Keratinocyte (primary cell): ENCODE data around the gene TMEM132D. TPM values are rescaled to one million over a fixed set of nuclear protein-coding genes. Genes with fewer than 3 reads are reported as not detected.

Experiments used
- DNase-seq: peaks from one replicate; pipeline ENCODE4 v3.0.0-alpha.2; 2011; ENCODE audit warnings: low read depth, missing footprints, low spot score
- FAIRE-seq: peaks from 2 replicates; lab custom pipeline; 2011; peaks lifted over from hg19 to GRCh38; lab: Jason Lieb, UNC
- H2AFZ ChIP-seq: 2 replicates; pipeline ENCODE4 v1.6.0; 2012; ENCODE audit warnings: low read length, control low read depth, inconsistent platforms; ENCODE audit not compliant: control insufficient read depth
- H3K27ac ChIP-seq: 2 replicates; pipeline ENCODE4 v1.5.1; 2011; ENCODE audit warnings: low read length; ENCODE audit not compliant: control insufficient read depth, insufficient read depth
- H3K27me3 ChIP-seq: 3 replicates; pipeline ENCODE4 v1.6.0; 2011; ENCODE audit warnings: low read length; ENCODE audit not compliant: control insufficient read depth, insufficient read depth; ENCODE audit errors: extremely low read depth
- H3K36me3 ChIP-seq, 2 experiments: 2 replicates in 1 of 2; 3 replicates in 1 of 2; pipeline ENCODE4 v1.5.1; 2011; ENCODE audit warnings: low read length in 2 of 2, mild to moderate bottlenecking in 1 of 2; ENCODE audit not compliant: control insufficient read depth in 2 of 2, insufficient read depth in 2 of 2; ENCODE audit errors: extremely low read depth in 1 of 2
- H3K4me1 ChIP-seq: 3 replicates; pipeline ENCODE4 v1.5.1; 2011; ENCODE audit warnings: low read length; ENCODE audit not compliant: control insufficient read depth, insufficient read depth; ENCODE audit errors: extremely low read depth
- H3K4me2 ChIP-seq: 3 replicates; pipeline ENCODE4 v1.6.0; 2011; ENCODE audit warnings: low read depth, low read length; ENCODE audit not compliant: control insufficient read depth, insufficient read depth; ENCODE audit errors: extremely low read depth
- H3K4me3 ChIP-seq, 3 experiments: fragments of 200-600 bp in 1 of 3; sonication (generic) in 1 of 3; 2 replicates in 2 of 3; 3 replicates in 1 of 3; pipeline ENCODE4 v1.5.1; 2011 to 2016; ENCODE audit warnings: low read length in 3 of 3, mild to moderate bottlenecking in 3 of 3, control low read depth in 2 of 3, inconsistent platforms in 1 of 3, low read depth in 1 of 3, mixed read lengths in 1 of 3, mixed run types in 1 of 3, moderate library complexity in 1 of 3; ENCODE audit not compliant: control insufficient read depth in 2 of 3, insufficient read depth in 2 of 3; ENCODE audit errors: extremely low read depth in 1 of 3
- H3K79me2 ChIP-seq: 2 replicates; pipeline ENCODE4 v1.6.0; 2012; ENCODE audit warnings: low read length; ENCODE audit not compliant: control insufficient read depth, insufficient read depth
- H3K9ac ChIP-seq: 3 replicates; pipeline ENCODE4 v1.6.0; 2011; ENCODE audit warnings: low read length; ENCODE audit not compliant: control insufficient read depth, insufficient read depth; ENCODE audit errors: extremely low read depth
- H3K9me1 ChIP-seq: 3 replicates; pipeline ENCODE4 v1.6.0; 2011; ENCODE audit warnings: low read length; ENCODE audit not compliant: control insufficient read depth, insufficient read depth; ENCODE audit errors: extremely low read depth
- H3K9me3 ChIP-seq: 2 replicates; pipeline ENCODE4 v1.5.1; 2012; ENCODE audit warnings: low read depth, low read length; ENCODE audit not compliant: control insufficient read depth
- H4K20me1 ChIP-seq: 3 replicates; pipeline ENCODE4 v1.6.0; 2011; ENCODE audit warnings: low read length; ENCODE audit not compliant: control insufficient read depth, insufficient read depth; ENCODE audit errors: extremely low read depth
- CTCF ChIP-seq, 3 experiments: IDR thresholded peaks in 1 of 3; conservative IDR thresholded peaks in 1 of 3; optimal IDR thresholded peaks in 1 of 3; 2 replicates in 2 of 3; 3 replicates in 1 of 3; pipeline versions ENCODE3 to v1.5.1; 2011; ENCODE audit warnings: low read length in 3 of 3, mild to moderate bottlenecking in 3 of 3, moderate library complexity in 2 of 3, control low read depth in 1 of 3, inconsistent platforms in 1 of 3; ENCODE audit not compliant: insufficient read depth in 2 of 3; ENCODE audit errors: extremely low read depth in 1 of 3
- EZH2 ChIP-seq: IDR thresholded peaks from one replicate; pipeline ENCODE4 v1.6.1; 2012; ENCODE audit warnings: inconsistent platforms, mild to moderate bottlenecking, low read length, moderate library complexity
- dilution Hi-C: fragments of 300-500 bp; cut with MboI; formaldehyde crosslinking; loops from one replicate; pipeline ENCODE4 v1.7.0; 2020; ENCODE audit warnings: low sequenced_read_pairs; ENCODE audit not compliant: extremely low pct_ligation_motif_present
- polyA plus RNA-seq, 5 experiments: library from polyadenylated mRNA; depleted of rRNA in 3 of 5; stranded (reverse) in 3 of 5; stranded (forward) in 1 of 5; unstranded in 1 of 5; fragments of >200 nt; gene quantifications; 1 replicate in 1 of 5; 2 replicates in 3 of 5; 3 replicates in 1 of 5; pipeline versions ENCODE4 v1.2.1 to v1.2.3, GENCODE V29; 2011 to 2012; ENCODE audit warnings: missing spikeins in 2 of 5, low read depth in 1 of 5, low replicate concordance in 1 of 5

The TMEM132D gene
- polyA plus RNA-seq, 1 donor (not counting 4 experiments of a cell fraction or from before 2014, with no cell fraction given): not detected

GRCh38 chr12:129304529-129304928 lies 599.3 kb downstream of the TMEM132D start:
- no peaks in the 10 kb centered on the region for H3K9me1 ChIP-seq
- no peak overlapping the region for H3K9ac ChIP-seq
- no peak for TF ChIP-seq EZH2
- no peak for TF ChIP-seq CTCF (optimal IDR thresholded peaks at IDR 0.05 in 1 of 3, IDR thresholded peaks at IDR 0.05 in 1 of 3, conservative IDR thresholded peaks at IDR 0.05 in 1 of 3; ENCODE audit: extremely low read depth in 1 of 3, insufficient read depth in 2 of 3, low read length in 3 of 3)
- no peaks in the 10 kb centered on the region for H3K27me3 ChIP-seq
- DNase-seq: no peak
- no peak overlapping the region for H3K27ac ChIP-seq
- no peak overlapping the region for H2AFZ ChIP-seq
- H3K4me1 ChIP-seq: no peaks in the 10 kb centered on the region
- no peak overlapping the region for H3K4me2 ChIP-seq
- peaks cover 2% of the 10 kb centered on the region for H3K9me3 ChIP-seq
- no peaks in the 10 kb centered on the region for H3K79me2 ChIP-seq
- no peak for FAIRE-seq
- dilution Hi-C loops: no loop called here
- H3K36me3 ChIP-seq: no peaks in the 10 kb centered on the region
- H3K4me3 ChIP-seq: no peak overlapping the region
- H4K20me1 ChIP-seq: no peaks in the 10 kb centered on the region

- Histone ChIP-seq H3K4me1 (no peaks in the 10 kb centered on the region), H3K79me2 (no peaks in the 10 kb centered on the region), H3K4me3 (no peak overlapping the region), H3K9me1 (no peaks in the 10 kb centered on the region), H3K27ac (no peak overlapping the region), H3K4me2 (no peak overlapping the region), H2AFZ (no peak overlapping the region), H4K20me1 (no peaks in the 10 kb centered on the region), H3K36me3 (no peaks in the 10 kb centered on the region), H3K9ac (no peak overlapping the region), H3K9me3 (peaks cover 5% of the 10 kb centered on the region), H3K27me3 (no peaks in the 10 kb centered on the region)
- DNase-seq: no peak
- dilution Hi-C loops: no loop called here
- no peak for FAIRE-seq
- TF ChIP-seq CTCF (optimal IDR thresholded peaks at IDR 0.05 in 1 of 3, IDR thresholded peaks at IDR 0.05 in 1 of 3, conservative IDR thresholded peaks at IDR 0.05 in 1 of 3; ENCODE audit: extremely low read depth in 1 of 3, insufficient read depth in 2 of 3, low read length in 3 of 3) (no peak), EZH2 (no peak)
Measured at GRCh38 chr12:129300011-129300410, 603.8 kb downstream of the TMEM132D start.
